ENCODE measurements around the gene IFNAR1.

DNA sequence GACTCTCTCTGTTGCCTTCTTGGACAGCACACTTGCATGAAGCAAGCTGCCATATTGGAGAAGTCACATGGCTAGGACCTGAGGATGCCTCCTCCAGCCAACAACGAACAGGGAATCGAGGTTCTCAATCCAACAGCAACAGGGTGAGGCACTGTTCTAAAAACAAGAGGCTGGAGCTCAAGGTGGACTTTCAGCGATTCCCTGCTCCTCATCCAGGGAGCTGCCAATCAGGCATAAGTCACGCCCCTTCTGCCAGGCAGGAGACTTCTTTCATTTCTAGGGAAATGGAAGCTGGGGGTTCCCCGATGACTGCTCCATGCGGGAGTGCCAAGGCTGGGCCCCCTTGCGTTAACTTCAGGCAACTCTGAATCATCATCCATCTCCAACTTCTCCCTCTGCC lies 22.7 kb upstream of the IFNAR1 start:
- TF ChIP-seq, protein P1, sequence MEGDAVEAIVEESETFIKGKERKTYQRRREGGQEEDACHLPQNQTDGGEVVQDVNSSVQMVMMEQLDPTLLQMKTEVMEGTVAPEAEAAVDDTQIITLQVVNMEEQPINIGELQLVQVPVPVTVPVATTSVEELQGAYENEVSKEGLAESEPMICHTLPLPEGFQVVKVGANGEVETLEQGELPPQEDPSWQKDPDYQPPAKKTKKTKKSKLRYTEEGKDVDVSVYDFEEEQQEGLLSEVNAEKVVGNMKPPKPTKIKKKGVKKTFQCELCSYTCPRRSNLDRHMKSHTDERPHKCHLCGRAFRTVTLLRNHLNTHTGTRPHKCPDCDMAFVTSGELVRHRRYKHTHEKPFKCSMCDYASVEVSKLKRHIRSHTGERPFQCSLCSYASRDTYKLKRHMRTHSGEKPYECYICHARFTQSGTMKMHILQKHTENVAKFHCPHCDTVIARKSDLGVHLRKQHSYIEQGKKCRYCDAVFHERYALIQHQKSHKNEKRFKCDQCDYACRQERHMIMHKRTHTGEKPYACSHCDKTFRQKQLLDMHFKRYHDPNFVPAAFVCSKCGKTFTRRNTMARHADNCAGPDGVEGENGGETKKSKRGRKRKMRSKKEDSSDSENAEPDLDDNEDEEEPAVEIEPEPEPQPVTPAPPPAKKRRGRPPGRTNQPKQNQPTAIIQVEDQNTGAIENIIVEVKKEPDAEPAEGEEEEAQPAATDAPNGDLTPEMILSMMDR (conservative IDR thresholded peaks at IDR 0.05) = no peak
- no peak for TF ChIP-seq ZFX (IDR thresholded peaks at IDR 0.05)

All from C4-2B (cell line).